ENCODE results near the gene VAX1.

Gene VAX1

GRCh38 chr10:117161386-117162033 is 23.4 kb upstream of the VAX1 start:
- Histone ChIP-seq H3K27ac (ENCODE audit: low read depth, low read length) (no peak overlapping the region), H3K9ac (ENCODE audit: low read length) (no peak overlapping the region), H3K27me3 (ENCODE audit: control insufficient read depth, insufficient read depth, low read length) (peaks cover 46% of the 10 kb centered on the region), H3K36me3 (ENCODE audit: control insufficient read depth, insufficient read depth, low read length) (no peaks in the 10 kb centered on the region), H3K4me1 (ENCODE audit: control insufficient read depth, insufficient read depth, low read length) (no peaks in the 10 kb centered on the region), H3K4me3 (ENCODE audit: low read length) (no peak overlapping the region)

GRCh38 chr10:117160567-117160966 is 22.5 kb upstream of the VAX1 start:
- Histone ChIP-seq H3K4me3 (ENCODE audit: low read length) (no peak overlapping the region), H3K9ac (ENCODE audit: low read length) (no peak overlapping the region), H3K4me1 (ENCODE audit: control insufficient read depth, insufficient read depth, low read length) (no peaks in the 10 kb centered on the region), H3K27ac (ENCODE audit: low read depth, low read length) (no peak overlapping the region), H3K27me3 (ENCODE audit: control insufficient read depth, insufficient read depth, low read length) (peaks cover 38% of the 10 kb centered on the region), H3K36me3 (ENCODE audit: control insufficient read depth, insufficient read depth, low read length) (no peaks in the 10 kb centered on the region)

DNA sequence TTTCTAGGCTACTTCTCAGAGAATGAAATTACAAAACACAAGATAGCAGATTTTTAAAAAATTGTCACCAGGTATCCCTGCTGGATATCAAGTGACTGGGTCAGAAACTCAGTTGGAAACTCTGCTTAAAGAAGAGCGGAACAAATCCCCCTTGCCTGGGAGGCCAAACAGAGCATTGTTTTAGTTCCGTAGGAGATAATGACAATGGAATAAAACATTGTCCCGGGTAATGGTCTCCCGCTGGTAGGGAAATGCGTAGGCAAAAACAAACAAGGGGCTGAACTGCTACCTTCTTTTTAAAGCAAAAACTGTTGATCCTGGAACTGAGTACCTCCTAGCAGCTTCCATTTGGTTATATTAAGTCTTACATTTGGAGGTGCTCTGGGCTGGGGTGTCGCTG is 21.3 kb upstream of the VAX1 start:
- Histone ChIP-seq H3K4me1 (ENCODE audit: control insufficient read depth, insufficient read depth, low read length) (no peaks in the 10 kb centered on the region), H3K36me3 (ENCODE audit: control insufficient read depth, insufficient read depth, low read length) (no peaks in the 10 kb centered on the region), H3K27ac (ENCODE audit: low read depth, low read length) (no peak overlapping the region), H3K4me3 (ENCODE audit: low read length) (no peak overlapping the region), H3K27me3 (ENCODE audit: control insufficient read depth, insufficient read depth, low read length) (peaks cover 34% of the 10 kb centered on the region), H3K9ac (ENCODE audit: low read length) (no peak overlapping the region)

GRCh38 chr10:117158297-117158696 is 20.2 kb upstream of the VAX1 start:
- Histone ChIP-seq H3K9ac (ENCODE audit: low read length) (no peak overlapping the region), H3K36me3 (ENCODE audit: control insufficient read depth, insufficient read depth, low read length) (no peaks in the 10 kb centered on the region), H3K27me3 (ENCODE audit: control insufficient read depth, insufficient read depth, low read length) (peaks cover 29% of the 10 kb centered on the region), H3K4me3 (ENCODE audit: low read length) (no peak overlapping the region), H3K27ac (ENCODE audit: low read depth, low read length) (no peak overlapping the region), H3K4me1 (ENCODE audit: control insufficient read depth, insufficient read depth, low read length) (no peaks in the 10 kb centered on the region)

GRCh38 chr10:117152668-117153067 is 14.6 kb upstream of the VAX1 start:
- peaks cover 6% of the 10 kb centered on the region for H3K27me3 ChIP-seq (ENCODE audit: control insufficient read depth, insufficient read depth, low read length)

DNA sequence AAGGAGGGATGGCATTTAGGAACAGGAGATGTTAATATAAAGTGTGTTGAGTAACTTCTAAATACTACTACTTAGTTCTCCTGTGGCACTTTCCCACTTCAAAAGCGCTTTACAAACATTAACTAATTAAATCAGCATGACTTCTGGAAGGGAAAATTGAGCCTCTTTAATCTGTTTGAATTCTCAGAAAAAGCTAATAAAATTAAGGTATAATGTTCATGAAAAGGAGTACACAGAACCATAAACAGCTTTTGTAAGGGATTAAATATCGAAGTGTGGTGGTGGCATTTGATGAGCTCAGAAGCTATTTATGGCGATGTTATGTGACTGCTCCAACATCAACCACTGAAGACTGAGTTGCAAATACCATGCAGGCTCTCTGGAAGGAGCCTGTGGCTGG is 10.2 kb upstream of the VAX1 start:
- H3K27me3 ChIP-seq (ENCODE audit: control insufficient read depth, insufficient read depth, low read length): no peaks in the 10 kb centered on the region
- H3K4me1 ChIP-seq (ENCODE audit: control insufficient read depth, insufficient read depth, low read length): no peaks in the 10 kb centered on the region
- no peak overlapping the region for H3K27ac ChIP-seq (ENCODE audit: low read depth, low read length)
- H3K4me3 ChIP-seq (ENCODE audit: low read length): no peak overlapping the region
- H3K36me3 ChIP-seq (ENCODE audit: control insufficient read depth, insufficient read depth, low read length): no peaks in the 10 kb centered on the region
- no peak overlapping the region for H3K9ac ChIP-seq (ENCODE audit: low read length)

More at GRCh38 chr10:117152668-117153067, 14.6 kb upstream of the VAX1 start:
- no peak overlapping the region for H3K27ac ChIP-seq (ENCODE audit: low read depth, low read length)
- no peak overlapping the region for H3K9ac ChIP-seq (ENCODE audit: low read length)
- no peaks in the 10 kb centered on the region for H3K4me1 ChIP-seq (ENCODE audit: control insufficient read depth, insufficient read depth, low read length)
- no peaks in the 10 kb centered on the region for H3K36me3 ChIP-seq (ENCODE audit: control insufficient read depth, insufficient read depth, low read length)
- no peak overlapping the region for H3K4me3 ChIP-seq (ENCODE audit: low read length)

DNA sequence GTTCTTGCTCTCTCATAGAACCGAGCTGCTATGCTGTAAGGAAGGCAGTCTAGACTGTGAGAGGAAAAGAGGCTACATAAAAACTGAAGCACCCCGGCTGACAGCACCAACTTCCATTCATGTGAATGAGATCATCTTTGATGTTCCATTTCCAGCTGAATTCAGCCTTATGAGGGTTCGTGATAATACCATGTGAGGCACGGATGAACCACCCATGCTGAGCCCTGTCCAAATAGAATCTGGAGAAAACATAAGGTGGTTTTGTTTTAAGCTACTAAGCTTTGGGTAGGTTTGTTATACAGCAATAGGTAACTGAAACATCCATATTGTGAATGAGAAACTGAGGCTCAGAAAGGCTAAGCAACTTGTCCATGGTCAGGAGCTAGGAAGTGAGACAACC is 6.9 kb upstream of the VAX1 start:
- Histone ChIP-seq H3K27me3 (ENCODE audit: control insufficient read depth, insufficient read depth, low read length) (peaks cover 5% of the 10 kb centered on the region), H3K27ac (ENCODE audit: low read depth, low read length) (no peak overlapping the region), H3K9ac (ENCODE audit: low read length) (no peak overlapping the region)

GRCh38 chr10:117143103-117143823 is 5.2 kb upstream of the VAX1 start:
- no peak overlapping the region for H3K9ac ChIP-seq (ENCODE audit: low read length)
- no peak overlapping the region for H3K27ac ChIP-seq (ENCODE audit: low read depth, low read length)
- H3K4me3 ChIP-seq (ENCODE audit: low read length): no peak overlapping the region
- H3K27me3 ChIP-seq (ENCODE audit: control insufficient read depth, insufficient read depth, low read length): peaks cover 14% of the 10 kb centered on the region
- no peaks in the 10 kb centered on the region for H3K36me3 ChIP-seq (ENCODE audit: control insufficient read depth, insufficient read depth, low read length)
- no peaks in the 10 kb centered on the region for H3K4me1 ChIP-seq (ENCODE audit: control insufficient read depth, insufficient read depth, low read length)

More for the DNA sequence above, 6.9 kb upstream of the VAX1 start:
- H3K36me3 ChIP-seq (ENCODE audit: control insufficient read depth, insufficient read depth, low read length): no peaks in the 10 kb centered on the region
- no peaks in the 10 kb centered on the region for H3K4me1 ChIP-seq (ENCODE audit: control insufficient read depth, insufficient read depth, low read length)
- H3K4me3 ChIP-seq (ENCODE audit: low read length): no peak overlapping the region

DNA sequence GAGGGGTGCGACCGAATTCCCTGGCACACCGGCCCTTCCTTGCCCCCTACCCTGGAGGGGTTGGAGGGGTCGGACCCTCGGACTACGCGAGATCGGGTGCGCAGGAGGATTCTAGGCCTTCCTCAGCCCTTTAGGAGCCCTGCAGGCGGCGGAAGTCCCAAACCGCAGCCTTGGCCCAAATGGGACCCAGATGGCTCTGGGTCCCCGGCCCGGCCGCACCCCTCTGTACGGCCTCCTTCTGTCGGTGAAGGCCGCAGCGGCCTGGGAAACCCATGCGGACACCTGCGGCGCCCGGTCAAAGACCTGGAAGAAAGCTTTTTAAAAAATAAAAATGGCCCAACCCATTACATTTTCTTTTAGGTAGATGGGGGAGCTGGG is 2.4 kb upstream of the VAX1 start:
- Histone ChIP-seq H3K9ac (ENCODE audit: low read length) (no peak overlapping the region), H3K4me3 (ENCODE audit: low read length) (no peak overlapping the region), H3K36me3 (ENCODE audit: control insufficient read depth, insufficient read depth, low read length) (no peaks in the 10 kb centered on the region), H3K27ac (ENCODE audit: low read depth, low read length) (no peak overlapping the region), H3K4me1 (ENCODE audit: control insufficient read depth, insufficient read depth, low read length) (no peaks in the 10 kb centered on the region), H3K27me3 (ENCODE audit: control insufficient read depth, insufficient read depth, low read length) (peaks cover 24% of the 10 kb centered on the region)

- peaks cover 26% of the 10 kb centered on the region for H3K27me3 ChIP-seq (ENCODE audit: control insufficient read depth, insufficient read depth, low read length)
- H3K27ac ChIP-seq (ENCODE audit: low read depth, low read length): no peak overlapping the region
Observed at GRCh38 chr10:117139581-117140524, 1.8 kb upstream of the VAX1 start.

GRCh38 chr10:117138838-117139580 is 939 bp upstream of the VAX1 start:
- no peak overlapping the region for H3K9ac ChIP-seq (ENCODE audit: low read length)
- H3K27ac ChIP-seq (ENCODE audit: low read depth, low read length): no peak overlapping the region
- no peaks in the 10 kb centered on the region for H3K4me1 ChIP-seq (ENCODE audit: control insufficient read depth, insufficient read depth, low read length)
- H3K4me3 ChIP-seq (ENCODE audit: low read length): no peak overlapping the region
- H3K27me3 ChIP-seq (ENCODE audit: control insufficient read depth, insufficient read depth, low read length): peaks cover 27% of the 10 kb centered on the region
- H3K36me3 ChIP-seq (ENCODE audit: control insufficient read depth, insufficient read depth, low read length): no peaks in the 10 kb centered on the region

More at GRCh38 chr10:117139581-117140524, 1.8 kb upstream of the VAX1 start:
- no peaks in the 10 kb centered on the region for H3K4me1 ChIP-seq (ENCODE audit: control insufficient read depth, insufficient read depth, low read length)
- H3K4me3 ChIP-seq (ENCODE audit: low read length): no peak overlapping the region
- no peaks in the 10 kb centered on the region for H3K36me3 ChIP-seq (ENCODE audit: control insufficient read depth, insufficient read depth, low read length)
- no peak overlapping the region for H3K9ac ChIP-seq (ENCODE audit: low read length)
